Uterus (tissue), 4 donors: ENCODE results near the gene OR5P2. TPM values are rescaled to one million over a fixed set of nuclear protein-coding genes. Genes with fewer than 3 reads are reported as not detected.

Source experiments
- DNase-seq, 2 donors: peaks; one replicate each; pipeline ENCODE4 v3.0.0-alpha.2; 2019 to 2020
- H3K27ac ChIP-seq, 2 donors: fragments of 200-600 bp; sonication (generic); 1 replicate in 1 of 2; 2 replicates in 1 of 2; pipeline ENCODE4 v1.5.1; 2016 to 2018
- H3K27me3 ChIP-seq, 2 donors: fragments of 200-600 bp; sonication (generic); one replicate each; pipeline ENCODE4 v1.5.1; 2018 to 2019; ENCODE audit warnings: control low read depth in 1 of 2
- H3K36me3 ChIP-seq, 2 donors: fragments of 200-600 bp; sonication (generic); one replicate each; pipeline ENCODE4 v1.5.1; 2019; ENCODE audit warnings: control low read depth in 1 of 2
- H3K4me1 ChIP-seq, 2 donors: fragments of 200-600 bp; sonication (generic); one replicate each; pipeline ENCODE4 v1.5.1; 2018 to 2019; ENCODE audit warnings: control low read depth in 1 of 2
- H3K4me3 ChIP-seq, 2 donors: fragments of 200-600 bp; sonication (generic); 1 replicate in 1 of 2; 2 replicates in 1 of 2; pipeline ENCODE4 v1.5.1; 2018 to 2019; ENCODE audit warnings: mild to moderate bottlenecking in 1 of 2
- H3K9me3 ChIP-seq, 2 donors: fragments of 200-600 bp; sonication (generic); one replicate each; pipeline ENCODE4 v1.5.1; 2019; ENCODE audit warnings: control low read depth in 1 of 2
- CTCF ChIP-seq, 4 experiments: fragments of 200-600 bp in 2 of 4; fragments of 450-650 bp in 2 of 4; sonication (generic) in 2 of 4; IDR thresholded peaks; one replicate each; pipeline ENCODE4 v1.5.1; 2016 to 2019; ENCODE audit warnings: antibody characterized with exemption in 4 of 4, mild to moderate bottlenecking in 2 of 4, moderate library complexity in 1 of 4
- POLR2A ChIP-seq, 2 donors: fragments of 450-650 bp; IDR thresholded peaks; one replicate each; pipeline ENCODE4 v1.6.1; 2016; ENCODE audit warnings: antibody characterized with exemption in 2 of 2, mild to moderate bottlenecking in 1 of 2, moderate library complexity in 1 of 2
- intact Hi-C: fragments of 100-400 bp; cut with DNase I; formaldehyde crosslinking; loops from one replicate; pipeline ENCODE4 v1.15.1; 2023; ENCODE audit warnings: low total_unique reads
- total RNA-seq, 4 donors: library from RNA; depleted of rRNA in 3 of 4; stranded (reverse); fragments of >200 nt in 3 of 4; gene quantifications; one replicate each; pipeline versions ENCODE4 v1.1.0 to v1.2.4, GENCODE V29; 2014 to 2023
- donor health status: DM: yes; HTN: yes; CAD: no.

OR5P2 gene
- total RNA-seq: not detected

GRCh38 chr11:7796842-7797241 is at the start of gene OR5P2:
Gene OR5P2 (minus strand): TSS chr11:7796942. CDS start chr11:7796942, 0 bp downstream.
- no peaks in the 10 kb centered on the region for H3K9me3 ChIP-seq
- H3K36me3 ChIP-seq: no peaks in the 10 kb centered on the region
- no peaks in the 10 kb centered on the region for H3K27me3 ChIP-seq
- no peak within 1 kb of the TSS for H3K27ac ChIP-seq
- H3K4me3 ChIP-seq: no peak within 1 kb of the TSS
- no peaks in the 10 kb centered on the region for H3K4me1 ChIP-seq
- TF ChIP-seq POLR2A (IDR thresholded peaks at IDR 0.05) (no peak), CTCF (IDR thresholded peaks at IDR 0.05) (no peak)
- DNase-seq: no peak
- intact Hi-C loops: no loop called here

GRCh38 chr11:7846003-7846402 is 49.3 kb upstream of the OR5P2 start:
- H3K27ac ChIP-seq: no peak overlapping the region
- intact Hi-C loops: no loop called here
- H3K4me3 ChIP-seq: no peak overlapping the region
- no peaks in the 10 kb centered on the region for H3K9me3 ChIP-seq
- DNase-seq: no peak
- no peaks in the 10 kb centered on the region for H3K27me3 ChIP-seq
- TF ChIP-seq POLR2A (IDR thresholded peaks at IDR 0.05): no peak
- no peak for TF ChIP-seq CTCF (IDR thresholded peaks at IDR 0.05)
- no peaks in the 10 kb centered on the region for H3K36me3 ChIP-seq
- H3K4me1 ChIP-seq: no peaks in the 10 kb centered on the region

GRCh38 chr11:7844986-7845385 is 48.2 kb upstream of the OR5P2 start:
- TF ChIP-seq CTCF (IDR thresholded peaks at IDR 0.05) (no peak), POLR2A (IDR thresholded peaks at IDR 0.05) (no peak)
- H3K36me3 ChIP-seq: no peaks in the 10 kb centered on the region
- no peaks in the 10 kb centered on the region for H3K4me1 ChIP-seq
- no peaks in the 10 kb centered on the region for H3K27me3 ChIP-seq
- no peaks in the 10 kb centered on the region for H3K9me3 ChIP-seq
- intact Hi-C loops: no loop called here
- no peak overlapping the region for H3K4me3 ChIP-seq
- H3K27ac ChIP-seq: no peak overlapping the region
- DNase-seq: no peak

- no peak overlapping the region for H3K27ac ChIP-seq
- no peaks in the 10 kb centered on the region for H3K9me3 ChIP-seq
- H3K4me3 ChIP-seq: no peak overlapping the region
- intact Hi-C loops: no loop called here
- no peaks in the 10 kb centered on the region for H3K27me3 ChIP-seq
- no peak for DNase-seq
- H3K4me1 ChIP-seq: no peaks in the 10 kb centered on the region
- H3K36me3 ChIP-seq: no peaks in the 10 kb centered on the region
- TF ChIP-seq CTCF (IDR thresholded peaks at IDR 0.05) (no peak), POLR2A (IDR thresholded peaks at IDR 0.05) (no peak)
Measured at GRCh38 chr11:7844521-7844920, 47.8 kb upstream of the OR5P2 start.

- intact Hi-C loops: no loop called here
Measured at GRCh38 chr11:7840578-7840977, 43.8 kb upstream of the OR5P2 start.

More at GRCh38 chr11:7840578-7840977, 43.8 kb upstream of the OR5P2 start:
- no peak for DNase-seq
- Histone ChIP-seq H3K36me3 (no peaks in the 10 kb centered on the region), H3K27me3 (no peaks in the 10 kb centered on the region), H3K4me1 (no peaks in the 10 kb centered on the region), H3K4me3 (no peak overlapping the region), H3K27ac (no peak overlapping the region), H3K9me3 (no peaks in the 10 kb centered on the region)
- no peak for TF ChIP-seq CTCF (IDR thresholded peaks at IDR 0.05)
- TF ChIP-seq POLR2A (IDR thresholded peaks at IDR 0.05): no peak
